ENCODE results near the gene ZNF562. TPM values are rescaled to one million over a fixed set of nuclear protein-coding genes. Genes with fewer than 3 reads are reported as not detected.

ZNF562 gene
- total and polyA plus RNA-seq, 2 of the 4 experiments (the other 2 are of a cell fraction) = 5.2 to 43.7 TPM

DNA sequence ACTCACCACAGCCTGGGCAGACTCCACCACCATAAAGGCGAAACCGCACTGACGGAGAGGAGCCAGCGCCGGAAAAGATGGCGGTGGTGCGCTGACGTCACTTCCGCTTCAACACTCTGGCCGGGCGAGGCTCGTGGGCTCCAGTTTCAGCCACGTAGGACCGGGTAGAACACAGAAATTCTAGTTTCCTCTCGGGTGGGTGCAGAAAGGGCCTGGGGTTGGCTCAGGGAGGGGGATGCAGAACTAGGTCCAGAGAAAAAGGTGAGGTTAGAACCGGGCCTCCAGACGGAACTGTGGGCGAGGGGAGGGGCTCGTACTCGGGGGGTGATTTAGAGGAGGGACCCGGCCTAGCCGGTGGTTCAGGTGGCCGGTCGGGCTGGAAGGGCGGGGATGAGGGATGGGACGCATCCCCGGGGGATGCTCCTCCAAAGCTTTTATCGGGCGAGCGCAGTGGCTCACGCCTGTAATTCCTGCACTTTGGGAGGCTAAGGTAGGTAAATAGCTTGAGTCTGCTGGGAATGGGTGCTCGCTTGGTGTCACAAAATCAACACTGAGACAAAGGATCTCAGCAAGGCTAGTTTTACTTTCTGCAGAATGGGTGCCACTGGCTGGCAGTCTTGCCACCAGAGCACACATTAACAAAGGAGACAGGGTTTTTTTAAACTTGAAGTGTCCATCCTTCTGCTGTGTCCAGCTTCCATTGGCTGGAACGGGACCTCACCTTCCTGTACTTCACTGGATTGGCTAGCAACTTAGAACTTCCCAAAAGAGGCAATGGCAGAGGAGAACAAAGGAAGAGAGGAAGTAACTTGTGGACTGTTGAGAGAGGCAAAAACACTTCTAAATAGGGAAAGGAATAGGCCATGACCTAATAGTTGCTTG is 53.5 kb downstream of the ZNF562 start, which contains the start of gene ZNF561:
ZNF561 (minus strand) TSS at position 77 of the 882 bp plus-strand sequence. CDS start 1,776 bp downstream, outside the sequence.
- Histone ChIP-seq H2BK15ac (ENCODE audit: low read depth, low read length) (peak within 1 kb of the TSS; percentile 74; the same call in 2 of the 3 replicates), H4K8ac (ENCODE audit: low read depth in 2 of 2, low read length in 2 of 2) (peak within 1 kb of the TSS; percentile 98 to 99), H4K5ac (ENCODE audit: low read depth, low read length) (peak within 1 kb of the TSS; percentile 99), H3K4me1 (ENCODE audit: control insufficient read depth, insufficient read depth, low read length) (peaks cover 4% of the 10 kb centered on the region; the same call in 1 of the 2 replicates), H3K18ac (ENCODE audit: low read depth, low read length) (peak within 1 kb of the TSS; percentile 91), H3K4ac (ENCODE audit: low read depth, low read length) (peak within 1 kb of the TSS; percentile 96), H3K14ac (replicated peaks; ENCODE audit: low read depth, low read length) (peak within 1 kb of the TSS; percentile 97), H2AK9ac (replicated peaks; ENCODE audit: low read depth, low read length, poor library complexity) (peak within 1 kb of the TSS; percentile 98), H3K9me3 (ENCODE audit: control insufficient read depth, insufficient read depth, low read length) (no peaks in the 10 kb centered on the region), H2BK120ac (ENCODE audit: low read depth, low read length) (peak within 1 kb of the TSS; percentile 96), H2AFZ (replicated peaks; ENCODE audit: low read length, poor library complexity) (peak within 1 kb of the TSS; percentile 99), H3K9ac (ENCODE audit: low read depth, low read length) (peak within 1 kb of the TSS; percentile 98), H2BK5ac (ENCODE audit: low read depth, low read length, poor library complexity, severe bottlenecking) (peak within 1 kb of the TSS; percentile 95), H3K9me1 (ENCODE audit: insufficient read depth, low read length) (no peaks in the 10 kb centered on the region), H2BK20ac (ENCODE audit: low read depth, low read length) (peak within 1 kb of the TSS; percentile 77; the same call in 1 of the 2 replicates), H2AK5ac (ENCODE audit: low read depth, low read length) (peak within 1 kb of the TSS; percentile 79), H4K91ac (ENCODE audit: insufficient read depth, low read depth, low read length) (peak within 1 kb of the TSS; percentile 98), H3K4me3 (ENCODE audit: insufficient read depth, low read depth, low read length) (peak within 1 kb of the TSS; percentile 68), H3K4me2 (ENCODE audit: low read depth, low read length) (peak within 1 kb of the TSS; percentile 93), H3K56ac (ENCODE audit: extremely low read depth, insufficient read depth, low read length) (peak within 1 kb of the TSS; percentile 97), H3K27me3 (ENCODE audit: control insufficient read depth, insufficient read depth, low read length) (no peaks in the 10 kb centered on the region), H3K79me1 (ENCODE audit: low read depth in 1 of 2, low read length in 2 of 2) (peaks cover 32 to 41% of the 10 kb centered on the region in 2 experiments), H4K20me1 (ENCODE audit: insufficient read depth, low read length) (no peaks in the 10 kb centered on the region; the same call in 1 of the 2 replicates), H3K27ac (ENCODE audit: insufficient read depth, low read length) (peak within 1 kb of the TSS; percentile 99), H3K23ac (ENCODE audit: low read depth, low read length) (peak within 1 kb of the TSS; percentile 92), H3K36me3 (ENCODE audit: control insufficient read depth, insufficient read depth, low read length) (peaks cover 22% of the 10 kb centered on the region)
- dilution Hi-C loops (cut with HindIII; ENCODE audit: low sequenced_read_pairs, unreplicated experiment) (loop anchor here (10.0 kb wide), 1 partner anchor 173 kb away; no protein-coding TSS in a partner anchor), in situ Hi-C loops (cut with MboI; ENCODE audit: low sequenced_read_pairs) (no loop called here), intact Hi-C loops (cut with micrococcal nuclease) (loop anchor here (1.0 to 10.0 kb wide), 4 partner anchors 147 to 415 kb away; partner anchors contain the start of gene ZNF846)
- BruUV-seq (replicated peaks) = TSS peak; percentile 89
- POLR2A ChIA-PET (ENCODE audit: unreplicated experiment) = interaction anchor here (0.6 to 0.9 kb wide), 3 partner anchors 11 to 259 kb away, joined by 3 to 8 read pairs (median 5); partner anchors contain the start of gene ZNF177
- CTCF ChIA-PET = no interaction called here
- ATAC-seq (ENCODE audit: low read depth) (peak; percentile 85), DNase-seq (peak; percentile 89)
- WGBS, 2 experiments (ENCODE audit: extremely low coverage in 2 of 2, insufficient read length in 1 of 2) = 0% methylated on average over 3 of the region's 33 CpGs; no CpG with 5 or more reads in 1 of the 2 experiments
- TF ChIP-seq MAFK (IDR thresholded peaks at IDR 0.05; ENCODE audit: low read depth, low read length) (no peak), FOS (IDR thresholded peaks at IDR 0.05; ENCODE audit: low read depth, low read length) (no peak), ELK1 (IDR thresholded peaks at IDR 0.05; ENCODE audit: borderline replicate concordance, low read depth, low read length) (no peak), MXI1 (IDR thresholded peaks at IDR 0.05; ENCODE audit: borderline replicate concordance, low read depth, low read length) (peak; percentile 62; the same call in 1 of the 2 replicates), CHD1 (IDR thresholded peaks at IDR 0.05; ENCODE audit: low read depth, low read length) (no peak), NFE2L2 (IDR thresholded peaks at IDR 0.05; ENCODE audit: low read depth, low read length) (0 out of 2 replicates have a peak, but pooled peaks have one; percentile 2), POLR2A (IDR thresholded peaks at IDR 0.05; ENCODE audit: low read depth, low read length) (peak; percentile 80), RFX5 (IDR thresholded peaks at IDR 0.05; ENCODE audit: low read depth, low read length) (no peak), CEBPB (IDR thresholded peaks at IDR 0.05; ENCODE audit: low read depth, low read length) (no peak), RAD21 (IDR thresholded peaks at IDR 0.05; ENCODE audit: low read length) (no peak), RCOR1 (IDR thresholded peaks at IDR 0.05; ENCODE audit: insufficient replicate concordance, low read length) (no peak)
- TF ChIP-seq, protein P1, sequence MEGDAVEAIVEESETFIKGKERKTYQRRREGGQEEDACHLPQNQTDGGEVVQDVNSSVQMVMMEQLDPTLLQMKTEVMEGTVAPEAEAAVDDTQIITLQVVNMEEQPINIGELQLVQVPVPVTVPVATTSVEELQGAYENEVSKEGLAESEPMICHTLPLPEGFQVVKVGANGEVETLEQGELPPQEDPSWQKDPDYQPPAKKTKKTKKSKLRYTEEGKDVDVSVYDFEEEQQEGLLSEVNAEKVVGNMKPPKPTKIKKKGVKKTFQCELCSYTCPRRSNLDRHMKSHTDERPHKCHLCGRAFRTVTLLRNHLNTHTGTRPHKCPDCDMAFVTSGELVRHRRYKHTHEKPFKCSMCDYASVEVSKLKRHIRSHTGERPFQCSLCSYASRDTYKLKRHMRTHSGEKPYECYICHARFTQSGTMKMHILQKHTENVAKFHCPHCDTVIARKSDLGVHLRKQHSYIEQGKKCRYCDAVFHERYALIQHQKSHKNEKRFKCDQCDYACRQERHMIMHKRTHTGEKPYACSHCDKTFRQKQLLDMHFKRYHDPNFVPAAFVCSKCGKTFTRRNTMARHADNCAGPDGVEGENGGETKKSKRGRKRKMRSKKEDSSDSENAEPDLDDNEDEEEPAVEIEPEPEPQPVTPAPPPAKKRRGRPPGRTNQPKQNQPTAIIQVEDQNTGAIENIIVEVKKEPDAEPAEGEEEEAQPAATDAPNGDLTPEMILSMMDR (conservative IDR thresholded peaks at IDR 0.05; ENCODE audit: low read depth, low read length) = no peak
- TF ChIP-seq, protein P2, sequence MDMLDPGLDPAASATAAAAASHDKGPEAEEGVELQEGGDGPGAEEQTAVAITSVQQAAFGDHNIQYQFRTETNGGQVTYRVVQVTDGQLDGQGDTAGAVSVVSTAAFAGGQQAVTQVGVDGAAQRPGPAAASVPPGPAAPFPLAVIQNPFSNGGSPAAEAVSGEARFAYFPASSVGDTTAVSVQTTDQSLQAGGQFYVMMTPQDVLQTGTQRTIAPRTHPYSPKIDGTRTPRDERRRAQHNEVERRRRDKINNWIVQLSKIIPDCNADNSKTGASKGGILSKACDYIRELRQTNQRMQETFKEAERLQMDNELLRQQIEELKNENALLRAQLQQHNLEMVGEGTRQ (IDR thresholded peaks at IDR 0.05; ENCODE audit: low read depth, low read length) = peak; percentile 6; the same call in 1 of the 2 replicates
